Peyer's patch (tissue), 4 donors: ENCODE data around the gene GGTA1.

Experiments
- POLR2A ChIP-seq, 2 donors: fragments of 450-650 bp; IDR thresholded peaks; one replicate each; pipeline ENCODE4 v1.5.1; 2017; ENCODE audit warnings: antibody characterized with exemption in 2 of 2, mild to moderate bottlenecking in 2 of 2, moderate library complexity in 2 of 2
- TF ChIP-seq, protein P1 (sequence below), 6 experiments: fragments of 450-650 bp in 4 of 6; fragments of 200-600 bp in 2 of 6; sonication (generic) in 1 of 6; IDR thresholded peaks; one replicate each; pipeline ENCODE4 v1.5.1; 2017 to 2019; ENCODE audit warnings: antibody characterized with exemption in 6 of 6, mild to moderate bottlenecking in 3 of 6, moderate library complexity in 1 of 6

DNA sequence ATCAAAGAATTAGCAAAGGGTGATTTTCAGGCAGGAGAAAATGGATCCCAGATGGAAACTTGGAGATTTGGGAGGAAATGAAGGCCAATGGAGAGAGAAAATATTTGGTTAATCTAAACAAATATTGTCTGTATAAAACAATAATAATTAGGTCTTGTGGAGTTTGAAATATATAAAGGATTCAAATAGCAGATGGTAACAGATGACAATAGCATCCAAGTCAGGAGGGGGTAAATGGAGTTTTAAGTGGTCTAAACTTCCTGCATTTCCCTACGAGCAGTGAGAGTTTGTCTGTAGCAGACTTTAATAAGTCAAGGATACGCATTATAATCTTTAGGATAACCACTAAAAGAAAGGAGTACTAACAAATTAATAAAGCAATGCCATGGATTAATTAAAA is 49.0 kb upstream of the GGTA1 start:
- TF ChIP-seq, protein P1, sequence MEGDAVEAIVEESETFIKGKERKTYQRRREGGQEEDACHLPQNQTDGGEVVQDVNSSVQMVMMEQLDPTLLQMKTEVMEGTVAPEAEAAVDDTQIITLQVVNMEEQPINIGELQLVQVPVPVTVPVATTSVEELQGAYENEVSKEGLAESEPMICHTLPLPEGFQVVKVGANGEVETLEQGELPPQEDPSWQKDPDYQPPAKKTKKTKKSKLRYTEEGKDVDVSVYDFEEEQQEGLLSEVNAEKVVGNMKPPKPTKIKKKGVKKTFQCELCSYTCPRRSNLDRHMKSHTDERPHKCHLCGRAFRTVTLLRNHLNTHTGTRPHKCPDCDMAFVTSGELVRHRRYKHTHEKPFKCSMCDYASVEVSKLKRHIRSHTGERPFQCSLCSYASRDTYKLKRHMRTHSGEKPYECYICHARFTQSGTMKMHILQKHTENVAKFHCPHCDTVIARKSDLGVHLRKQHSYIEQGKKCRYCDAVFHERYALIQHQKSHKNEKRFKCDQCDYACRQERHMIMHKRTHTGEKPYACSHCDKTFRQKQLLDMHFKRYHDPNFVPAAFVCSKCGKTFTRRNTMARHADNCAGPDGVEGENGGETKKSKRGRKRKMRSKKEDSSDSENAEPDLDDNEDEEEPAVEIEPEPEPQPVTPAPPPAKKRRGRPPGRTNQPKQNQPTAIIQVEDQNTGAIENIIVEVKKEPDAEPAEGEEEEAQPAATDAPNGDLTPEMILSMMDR (IDR thresholded peaks at IDR 0.05): no peak
- no peak for TF ChIP-seq POLR2A (IDR thresholded peaks at IDR 0.05)
